WERI-Rb-1 (cell line): ENCODE results near the gene PPP1R13B.

Experiments
- DNase-seq: peaks from one replicate; pipeline ENCODE4 v3.0.0-alpha.2; 2020
- H3K27ac ChIP-seq: fragments of 250-450 bp; sonication (Bioruptor Pico); 2 replicates; pipeline ENCODE4 v1.5.1; 2020; ENCODE audit warnings: mild to moderate bottlenecking, moderate library complexity
- H3K27me3 ChIP-seq: fragments of 250-450 bp; sonication (Bioruptor Pico); 2 replicates; pipeline ENCODE4 v1.5.1; 2021; ENCODE audit warnings: mild to moderate bottlenecking, low read depth, moderate library complexity; ENCODE audit not compliant: insufficient read depth, severe bottlenecking
- H3K36me3 ChIP-seq: fragments of 250-450 bp; sonication (Bioruptor Pico); 2 replicates; pipeline ENCODE4 v1.5.1; 2020; ENCODE audit warnings: mild to moderate bottlenecking, moderate library complexity
- H3K4me3 ChIP-seq: 2 replicates; pipeline ENCODE4 v1.5.1; 2011; ENCODE audit warnings: low read depth, mild to moderate bottlenecking, control low read depth, low read length
- H3K9me3 ChIP-seq: fragments of 250-450 bp; sonication (Bioruptor Pico); 2 replicates; pipeline ENCODE4 v1.5.1; 2021; ENCODE audit warnings: mild to moderate bottlenecking, moderate library complexity; ENCODE audit not compliant: severe bottlenecking
- CTCF ChIP-seq: IDR thresholded peaks from 2 replicates; pipeline ENCODE4 v1.5.1; 2011; ENCODE audit warnings: low read depth, mild to moderate bottlenecking, control low read depth, inconsistent platforms, low read length

The PPP1R13B gene

GRCh38 chr14:103741876-103742275 is 105.5 kb downstream of the PPP1R13B start:
- Histone ChIP-seq H3K27me3 (no peaks in the 10 kb centered on the region), H3K36me3 (peaks cover 17% of the 10 kb centered on the region), H3K9me3 (no peaks in the 10 kb centered on the region), H3K27ac (no peak overlapping the region), H3K4me3 (no peak overlapping the region)
- TF ChIP-seq CTCF, result no peak
- no peak for DNase-seq

GRCh38 chr14:103740991-103741689 is 106.2 kb downstream of the PPP1R13B start:
- H3K27ac ChIP-seq, result no peak overlapping the region
- H3K9me3 ChIP-seq, result no peaks in the 10 kb centered on the region
- no peak for DNase-seq
- TF ChIP-seq CTCF, result no peak
- H3K36me3 ChIP-seq, result peaks cover 19% of the 10 kb centered on the region
- no peaks in the 10 kb centered on the region for H3K27me3 ChIP-seq
- no peak overlapping the region for H3K4me3 ChIP-seq

GRCh38 chr14:103739793-103740501 is 107.4 kb downstream of the PPP1R13B start:
- Histone ChIP-seq H3K9me3 (no peaks in the 10 kb centered on the region), H3K27ac (no peak overlapping the region), H3K4me3 (no peak overlapping the region), H3K36me3 (peaks cover 19% of the 10 kb centered on the region), H3K27me3 (no peaks in the 10 kb centered on the region)
- DNase-seq, result no peak
- no peak for TF ChIP-seq CTCF

GRCh38 chr14:103739466-103739792 is 107.9 kb downstream of the PPP1R13B start:
- no peaks in the 10 kb centered on the region for H3K27me3 ChIP-seq
- H3K27ac ChIP-seq, result no peak overlapping the region
- H3K4me3 ChIP-seq, result no peak overlapping the region
- DNase-seq, result no peak
- peaks cover 21% of the 10 kb centered on the region for H3K36me3 ChIP-seq
- H3K9me3 ChIP-seq, result no peaks in the 10 kb centered on the region
- no peak for TF ChIP-seq CTCF

GRCh38 chr14:103738701-103739451 is 108.5 kb downstream of the PPP1R13B start:
- Histone ChIP-seq H3K36me3 (peaks cover 24% of the 10 kb centered on the region), H3K4me3 (no peak overlapping the region), H3K27me3 (no peaks in the 10 kb centered on the region), H3K27ac (no peak overlapping the region), H3K9me3 (no peaks in the 10 kb centered on the region)
- no peak for DNase-seq
- TF ChIP-seq CTCF, result no peak
